Measurements from ENCODE around the gene POLR2C.

The POLR2C gene

GRCh38 chr16:57474671-57475661 is 12.5 kb downstream of the POLR2C start:
- Histone ChIP-seq H3K79me2 (ENCODE audit: low read length) (no peaks in the 10 kb centered on the region), H3K4me3 (ENCODE audit: low read length) (no peak overlapping the region), H3K9ac (ENCODE audit: low read length) (no peak overlapping the region), H3K27ac (ENCODE audit: low read length) (no peak overlapping the region), H3K9me3 (ENCODE audit: insufficient read depth, low read length) (no peaks in the 10 kb centered on the region), H3K4me1 (ENCODE audit: low read length) (peaks cover 19% of the 10 kb centered on the region), H3K4me2 (ENCODE audit: low read length) (no peak overlapping the region), H3K27me3 (ENCODE audit: low read depth, low read length) (peaks cover 26% of the 10 kb centered on the region), H3K36me3 (replicated peaks; ENCODE audit: low read depth, low read length) (peaks cover 24% of the 10 kb centered on the region), H4K20me1 (ENCODE audit: insufficient read depth, low read length) (no peaks in the 10 kb centered on the region), H2AFZ (ENCODE audit: low read depth, low read length) (no peak overlapping the region)
- no peak for TF ChIP-seq EZH2phosphoT487 (IDR thresholded peaks at IDR 0.05; ENCODE audit: low read depth)
- TF ChIP-seq, protein P1, sequence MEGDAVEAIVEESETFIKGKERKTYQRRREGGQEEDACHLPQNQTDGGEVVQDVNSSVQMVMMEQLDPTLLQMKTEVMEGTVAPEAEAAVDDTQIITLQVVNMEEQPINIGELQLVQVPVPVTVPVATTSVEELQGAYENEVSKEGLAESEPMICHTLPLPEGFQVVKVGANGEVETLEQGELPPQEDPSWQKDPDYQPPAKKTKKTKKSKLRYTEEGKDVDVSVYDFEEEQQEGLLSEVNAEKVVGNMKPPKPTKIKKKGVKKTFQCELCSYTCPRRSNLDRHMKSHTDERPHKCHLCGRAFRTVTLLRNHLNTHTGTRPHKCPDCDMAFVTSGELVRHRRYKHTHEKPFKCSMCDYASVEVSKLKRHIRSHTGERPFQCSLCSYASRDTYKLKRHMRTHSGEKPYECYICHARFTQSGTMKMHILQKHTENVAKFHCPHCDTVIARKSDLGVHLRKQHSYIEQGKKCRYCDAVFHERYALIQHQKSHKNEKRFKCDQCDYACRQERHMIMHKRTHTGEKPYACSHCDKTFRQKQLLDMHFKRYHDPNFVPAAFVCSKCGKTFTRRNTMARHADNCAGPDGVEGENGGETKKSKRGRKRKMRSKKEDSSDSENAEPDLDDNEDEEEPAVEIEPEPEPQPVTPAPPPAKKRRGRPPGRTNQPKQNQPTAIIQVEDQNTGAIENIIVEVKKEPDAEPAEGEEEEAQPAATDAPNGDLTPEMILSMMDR (IDR thresholded peaks at IDR 0.05; ENCODE audit: low read depth, low read length) = no peak

DNA sequence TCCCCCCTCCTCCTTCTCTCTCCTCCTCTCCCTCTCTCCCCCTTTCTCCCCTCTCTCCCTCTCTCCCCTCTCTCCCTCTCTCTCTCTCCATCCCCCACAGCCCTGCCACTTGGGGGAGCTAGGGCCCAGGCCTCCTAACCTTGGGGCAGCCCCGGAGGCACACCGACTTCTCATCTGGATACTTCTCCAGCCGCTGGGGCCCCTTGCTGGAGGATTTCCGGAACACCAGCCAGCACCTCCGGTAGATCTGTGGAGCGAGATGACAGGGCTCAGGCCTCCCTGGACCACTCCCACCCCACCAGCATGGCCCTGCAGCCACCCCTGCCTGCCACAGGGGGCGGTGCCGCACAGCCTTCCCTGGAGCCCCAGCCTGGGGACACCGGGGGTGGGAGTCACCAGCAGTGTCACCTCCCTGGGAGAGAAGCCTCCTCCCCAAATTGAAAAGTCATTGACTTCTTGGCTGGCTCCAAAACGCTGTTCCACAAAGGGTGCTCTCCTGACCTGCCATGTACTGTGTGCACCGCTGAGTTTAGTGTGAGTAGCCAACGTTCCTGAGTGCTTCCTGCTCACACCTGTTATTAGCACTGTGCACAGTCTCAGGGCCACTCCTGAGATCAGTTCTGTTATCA is 13.3 kb downstream of the POLR2C start:
- Histone ChIP-seq H4K20me1 (ENCODE audit: insufficient read depth, low read length) (no peaks in the 10 kb centered on the region), H3K27ac (ENCODE audit: low read length) (no peak overlapping the region), H2AFZ (ENCODE audit: low read depth, low read length) (peak overlapping the region; percentile 62; the same call in 1 of the 2 replicates), H3K4me2 (ENCODE audit: low read length) (peak overlapping the region; percentile 63), H3K27me3 (ENCODE audit: low read depth, low read length) (peaks cover 31% of the 10 kb centered on the region), H3K36me3 (replicated peaks; ENCODE audit: low read depth, low read length) (peaks cover 15% of the 10 kb centered on the region), H3K9ac (ENCODE audit: low read length) (no peak overlapping the region), H3K9me3 (ENCODE audit: insufficient read depth, low read length) (no peaks in the 10 kb centered on the region), H3K79me2 (ENCODE audit: low read length) (no peaks in the 10 kb centered on the region), H3K4me1 (ENCODE audit: low read length) (peaks cover 19% of the 10 kb centered on the region), H3K4me3 (ENCODE audit: low read length) (peak overlapping the region; percentile 37)
- no peak for TF ChIP-seq EZH2phosphoT487 (IDR thresholded peaks at IDR 0.05; ENCODE audit: low read depth)
- TF ChIP-seq, protein P1 (IDR thresholded peaks at IDR 0.05; ENCODE audit: low read depth, low read length) = peak; percentile 78

- Histone ChIP-seq H3K36me3 (replicated peaks; ENCODE audit: low read depth, low read length) (peaks cover 11% of the 10 kb centered on the region), H3K9me3 (ENCODE audit: insufficient read depth, low read length) (no peaks in the 10 kb centered on the region), H2AFZ (ENCODE audit: low read depth, low read length) (no peak overlapping the region), H3K4me1 (ENCODE audit: low read length) (peaks cover 19% of the 10 kb centered on the region), H3K79me2 (ENCODE audit: low read length) (no peaks in the 10 kb centered on the region), H3K27me3 (ENCODE audit: low read depth, low read length) (peaks cover 37% of the 10 kb centered on the region), H3K27ac (ENCODE audit: low read length) (no peak overlapping the region), H3K9ac (ENCODE audit: low read length) (no peak overlapping the region), H3K4me2 (ENCODE audit: low read length) (peak overlapping the region; percentile 63; the same call in 1 of the 2 replicates), H4K20me1 (ENCODE audit: insufficient read depth, low read length) (no peaks in the 10 kb centered on the region), H3K4me3 (ENCODE audit: low read length) (no peak overlapping the region)
- no peak for TF ChIP-seq EZH2phosphoT487 (IDR thresholded peaks at IDR 0.05; ENCODE audit: low read depth)
- TF ChIP-seq, protein P1 (IDR thresholded peaks at IDR 0.05; ENCODE audit: low read depth, low read length) = no peak
Measured at GRCh38 chr16:57476546-57477410, 14.3 kb downstream of the POLR2C start.

All from OCI-LY3 (cell line).